Upper lobe of left lung (tissue), 4 donors: ENCODE data around the gene MS4A10.

Experiments
- CTCF ChIP-seq, 6 experiments: fragments of 450-650 bp in 4 of 6; fragments of 200-600 bp in 2 of 6; sonication (generic) in 2 of 6; IDR thresholded peaks; one replicate each; pipeline ENCODE4 v1.5.1; 2016 to 2019; ENCODE audit warnings: antibody characterized with exemption in 6 of 6
- EP300 ChIP-seq, 4 donors: sonication (generic); formaldehyde crosslinking; IDR thresholded peaks; one replicate each; pipeline ENCODE4 v1.5.1; 2017; ENCODE audit warnings: antibody characterized with exemption in 4 of 4, control low read depth in 2 of 4
- POLR2A ChIP-seq, 4 donors: fragments of 450-650 bp; IDR thresholded peaks; one replicate each; pipeline ENCODE4 v1.5.1; 2016 to 2017; ENCODE audit warnings: antibody characterized with exemption in 4 of 4, mild to moderate bottlenecking in 2 of 4
- POLR2AphosphoS5 ChIP-seq, 2 donors: sonication (generic); formaldehyde crosslinking; IDR thresholded peaks; one replicate each; pipeline ENCODE4 v1.5.1; 2017; ENCODE audit warnings: antibody characterized with exemption in 2 of 2

DNA sequence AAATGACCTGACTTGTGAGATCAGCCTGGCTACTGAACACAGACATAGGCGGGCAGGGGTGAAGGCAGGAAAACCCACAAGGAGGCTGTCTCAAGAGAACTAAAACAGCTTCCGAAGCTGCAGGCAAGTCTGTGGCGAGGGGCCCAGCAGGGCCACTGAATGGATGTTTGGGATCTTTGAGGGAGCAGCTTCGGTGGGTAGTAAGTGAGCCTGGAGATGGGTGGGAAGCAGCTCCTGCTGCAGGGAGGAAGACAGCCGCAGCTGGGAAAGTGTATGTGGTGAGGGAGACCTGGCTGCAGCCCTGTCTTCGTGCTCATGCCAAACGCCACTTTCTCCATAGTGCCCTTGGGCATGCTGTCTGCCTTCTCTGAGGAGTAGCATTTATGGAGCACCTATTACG lies 60.2 kb downstream of the MS4A10 start:
- TF ChIP-seq CTCF (IDR thresholded peaks at IDR 0.05) (no peak), POLR2A (IDR thresholded peaks at IDR 0.05) (no peak), EP300 (IDR thresholded peaks at IDR 0.05) (no peak), POLR2AphosphoS5 (IDR thresholded peaks at IDR 0.05) (no peak)
